Islet of Langerhans (tissue), 1 donor: Measurements from ENCODE around the gene RHOT1.

ENCODE experiments used
- FAIRE-seq: peaks from one replicate; lab custom pipeline; 2011; peaks lifted over from hg19 to GRCh38; lab: Jason Lieb, UNC

RHOT1 gene

GRCh38 chr17:32271844-32272243 is 129.5 kb downstream of the RHOT1 start:
- no peak for FAIRE-seq

GRCh38 chr17:32274101-32274500 is 131.8 kb downstream of the RHOT1 start:
- FAIRE-seq = no peak

GRCh38 chr17:32274643-32275042 is 132.3 kb downstream of the RHOT1 start:
- no peak for FAIRE-seq
